GM12801 (cell line): ENCODE measurements around the gene IL22.

Source experiments
- CTCF ChIP-seq: IDR thresholded peaks from one replicate; pipeline ENCODE4 v1.5.1; 2011; ENCODE audit warnings: control low read depth; ENCODE audit not compliant: insufficient read length; ENCODE audit errors: extremely low read depth

The IL22 gene

GRCh38 chr12:68231229-68231628, 22.2 kb downstream of the IL22 start:
- no peak for TF ChIP-seq CTCF

GRCh38 chr12:68229956-68230355, 23.4 kb downstream of the IL22 start:
- no peak for TF ChIP-seq CTCF

- TF ChIP-seq CTCF, result no peak
These were observed 26.0 kb downstream of the IL22 start for GRCh38 chr12:68227356-68227755.

GRCh38 chr12:68225576-68226476, 27.6 kb downstream of the IL22 start, which contains the start of gene IL26:
Gene IL26, minus strand, starts transcription at chr12:68225810. Its CDS starts 54 bp downstream, at chr12:68225756.
- TF ChIP-seq CTCF, result no peak

- no peak for TF ChIP-seq CTCF
These were observed 28.7 kb downstream of the IL22 start for GRCh38 chr12:68224613-68225285.

- no peak for TF ChIP-seq CTCF
These were observed 30.2 kb downstream of the IL22 start for GRCh38 chr12:68223067-68223747.

GRCh38 chr12:68222326-68222725, 31.1 kb downstream of the IL22 start:
- TF ChIP-seq CTCF, result no peak
